22Rv1 (cell line): ENCODE data around the gene FRMD4B.

Experiments used
- CTCF ChIP-seq: fragments of 450-650 bp; IDR thresholded peaks from 2 replicates; pipeline ENCODE4 v1.5.1; 2017; ENCODE audit warnings: mild to moderate bottlenecking
- ZFX ChIP-seq: fragments of 450-650 bp; IDR thresholded peaks from 2 replicates; pipeline ENCODE4 v1.6.1; 2017; ENCODE audit warnings: antibody characterized with exemption, borderline replicate concordance

- TF ChIP-seq CTCF (no peak), ZFX (no peak)
Observed at GRCh38 chr3:69164296-69164695, 221.6 kb downstream of the FRMD4B start.
